Suppressor macrophage (primary cell): ENCODE data around the gene C1R.
A peak's percentile ranks its signal among the peaks of the same experiment; 100 is the strongest.
"Not testable (repeated sequence)": the region's sequence is repeated elsewhere in the genome, so short reads cannot be mapped to it uniquely, and the experiment has no call there.

Source experiments
- DNase-seq, 4 experiments: peaks; one replicate each; pipeline ENCODE4 v3.0.0-alpha.2; 2020 to 2022

C1R gene

GRCh38 chr12:7120166-7120565, 27.9 kb upstream of the C1R start:
- no peak for DNase-seq

- peak; percentile 41 to 72 (median 57) for DNase-seq
Measured at GRCh38 chr12:7118881-7119280, 26.6 kb upstream of the C1R start.

GRCh38 chr12:7117670-7118069, 25.4 kb upstream of the C1R start:
- DNase-seq, result no peak

GRCh38 chr12:7116916-7117315, 24.7 kb upstream of the C1R start:
- DNase-seq, result no peak

GRCh38 chr12:7116196-7116595, 24.0 kb upstream of the C1R start:
- DNase-seq, result no peak

GRCh38 chr12:7114851-7115250, 22.6 kb upstream of the C1R start:
- DNase-seq, result no peak

GRCh38 chr12:7114008-7114407, 21.8 kb upstream of the C1R start:
- no peak for DNase-seq

- peak; percentile 52 to 67 (median 57) for DNase-seq
Measured at GRCh38 chr12:7113389-7113871, 21.2 kb upstream of the C1R start.

GRCh38 chr12:7112041-7112440, 19.8 kb upstream of the C1R start:
- DNase-seq, result no peak

GRCh38 chr12:7110661-7111060, 18.4 kb upstream of the C1R start:
- DNase-seq, result no peak

GRCh38 chr12:7109572-7109920, 17.3 kb upstream of the C1R start:
- DNase-seq, result no peak

GRCh38 chr12:7108796-7109571, 16.7 kb upstream of the C1R start, which contains the start of gene C1RL:
TSS of gene C1RL (minus strand) at chr12:7109214. CDS start at chr12:7109180, 34 bp downstream.
- DNase-seq, result peak; percentile 85 to 94 (median 92)

GRCh38 chr12:7108003-7108795, 16.0 kb upstream of the C1R start:
- DNase-seq, result peak; percentile 13 to 70 (median 47)

- DNase-seq, result peak in 1 of 4 experiments; percentile 16
Measured at GRCh38 chr12:7107636-7108002, 15.4 kb upstream of the C1R start.

GRCh38 chr12:7107181-7107580, 14.9 kb upstream of the C1R start:
- not testable (repeated sequence) for DNase-seq

- no peak for DNase-seq
Measured at GRCh38 chr12:7106082-7106481, 13.8 kb upstream of the C1R start.

- DNase-seq, result no peak
Measured at GRCh38 chr12:7103837-7104584, 11.8 kb upstream of the C1R start.

- no peak for DNase-seq
Measured at GRCh38 chr12:7102582-7102981, 10.3 kb upstream of the C1R start.

GRCh38 chr12:7101694-7102131, 9.5 kb upstream of the C1R start:
- DNase-seq, result no peak

- no peak for DNase-seq
Measured at GRCh38 chr12:7101047-7101693, 8.9 kb upstream of the C1R start.

GRCh38 chr12:7100239-7100638, 8.0 kb upstream of the C1R start:
- no peak for DNase-seq

- DNase-seq, result peak; percentile 26 to 74 (median 62)
Measured at GRCh38 chr12:7099290-7099996, 7.2 kb upstream of the C1R start.
